ENCODE measurements around the gene UGT3A2.

UGT3A2 gene

GRCh38 chr5:36054647-36055046, 12.0 kb downstream of the UGT3A2 start:
- TF ChIP-seq CSDC2 (CRISPR knock-in tag; IDR thresholded peaks at IDR 0.05), result no peak
- TF ChIP-seq ZC3H10 (CRISPR knock-in tag; IDR thresholded peaks at IDR 0.05), result no peak
- TF ChIP-seq ARNTL (CRISPR knock-in tag; IDR thresholded peaks at IDR 0.05; ENCODE audit: borderline replicate concordance, low read depth), result no peak
- no peak for TF ChIP-seq ZFP3 (CRISPR knock-in tag; IDR thresholded peaks at IDR 0.05)
- TF ChIP-seq SNAI2 (CRISPR knock-in tag; IDR thresholded peaks at IDR 0.05), result no peak
- TF ChIP-seq, protein P1, sequence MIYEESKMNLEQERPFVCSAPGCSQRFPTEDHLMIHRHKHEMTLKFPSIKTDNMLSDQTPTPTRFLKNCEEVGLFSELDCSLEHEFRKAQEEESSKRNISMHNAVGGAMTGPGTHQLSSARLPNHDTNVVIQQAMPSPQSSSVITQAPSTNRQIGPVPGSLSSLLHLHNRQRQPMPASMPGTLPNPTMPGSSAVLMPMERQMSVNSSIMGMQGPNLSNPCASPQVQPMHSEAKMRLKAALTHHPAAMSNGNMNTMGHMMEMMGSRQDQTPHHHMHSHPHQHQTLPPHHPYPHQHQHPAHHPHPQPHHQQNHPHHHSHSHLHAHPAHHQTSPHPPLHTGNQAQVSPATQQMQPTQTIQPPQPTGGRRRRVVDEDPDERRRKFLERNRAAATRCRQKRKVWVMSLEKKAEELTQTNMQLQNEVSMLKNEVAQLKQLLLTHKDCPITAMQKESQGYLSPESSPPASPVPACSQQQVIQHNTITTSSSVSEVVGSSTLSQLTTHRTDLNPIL (CRISPR knock-in tag; IDR thresholded peaks at IDR 0.05; ENCODE audit: low read depth), result no peak
- TF ChIP-seq TOX (CRISPR knock-in tag; IDR thresholded peaks at IDR 0.05; ENCODE audit: borderline replicate concordance), result no peak
- no peak for TF ChIP-seq PPARA (CRISPR knock-in tag; IDR thresholded peaks at IDR 0.05; ENCODE audit: borderline replicate concordance)
- no peak for TF ChIP-seq ZNF565 (CRISPR knock-in tag; conservative IDR thresholded peaks at IDR 0.05; ENCODE audit: low read depth)
- no peak for TF ChIP-seq ISL1 (CRISPR knock-in tag; IDR thresholded peaks at IDR 0.05)
- TF ChIP-seq ESRRG (CRISPR knock-in tag; IDR thresholded peaks at IDR 0.05), result no peak
- ATAC-seq, result no peak

DNA sequence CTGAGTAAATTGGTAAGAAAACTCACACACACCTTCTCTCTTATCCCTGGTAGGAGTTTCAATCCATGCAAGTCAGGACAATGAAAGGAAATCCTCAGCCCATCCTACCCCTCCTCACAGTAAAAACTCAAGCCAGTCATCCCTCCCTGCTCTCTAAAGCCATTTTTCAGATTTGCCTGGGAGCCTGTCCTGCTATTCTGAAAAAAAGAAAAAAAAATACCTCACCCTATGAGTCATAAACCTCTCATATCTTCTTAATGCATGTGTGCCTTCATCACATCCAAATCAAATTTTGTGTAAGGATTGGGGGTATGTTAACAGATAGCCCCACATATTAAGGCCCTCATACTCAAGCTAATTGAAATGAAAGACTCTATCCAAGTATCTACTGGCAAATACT, 14.1 kb downstream of the UGT3A2 start:
- TF ChIP-seq ZFP30 (CRISPR knock-in tag; IDR thresholded peaks at IDR 0.05) (no peak), PPARA (CRISPR knock-in tag; IDR thresholded peaks at IDR 0.05; ENCODE audit: borderline replicate concordance) (no peak), RARB (CRISPR knock-in tag; IDR thresholded peaks at IDR 0.05) (no peak), SNAI2 (CRISPR knock-in tag; IDR thresholded peaks at IDR 0.05) (no peak), ZC3H10 (CRISPR knock-in tag; IDR thresholded peaks at IDR 0.05) (no peak), CSDC2 (CRISPR knock-in tag; IDR thresholded peaks at IDR 0.05) (no peak), POU6F1 (CRISPR knock-in tag; IDR thresholded peaks at IDR 0.05; ENCODE audit: borderline replicate concordance, low read depth) (no peak), TCF4 (CRISPR knock-in tag; IDR thresholded peaks at IDR 0.05; ENCODE audit: borderline replicate concordance) (no peak), BACH2 (CRISPR knock-in tag; IDR thresholded peaks at IDR 0.05; ENCODE audit: borderline replicate concordance) (no peak), TSHZ2 (CRISPR knock-in tag; IDR thresholded peaks at IDR 0.05) (no peak), ARNTL (CRISPR knock-in tag; IDR thresholded peaks at IDR 0.05; ENCODE audit: borderline replicate concordance, low read depth) (no peak), ZNF565 (CRISPR knock-in tag; conservative IDR thresholded peaks at IDR 0.05; ENCODE audit: low read depth) (no peak), GLIS3 (CRISPR knock-in tag; IDR thresholded peaks at IDR 0.05) (no peak), ESRRG (CRISPR knock-in tag; IDR thresholded peaks at IDR 0.05) (no peak), ZNF8 (CRISPR knock-in tag; IDR thresholded peaks at IDR 0.05) (no peak), OSR1 (CRISPR knock-in tag; IDR thresholded peaks at IDR 0.05) (no peak), ZFP3 (CRISPR knock-in tag; IDR thresholded peaks at IDR 0.05) (no peak), ZNF70 (CRISPR knock-in tag; IDR thresholded peaks at IDR 0.05) (no peak), ISL1 (CRISPR knock-in tag; IDR thresholded peaks at IDR 0.05) (no peak)
- TF ChIP-seq, protein P2, sequence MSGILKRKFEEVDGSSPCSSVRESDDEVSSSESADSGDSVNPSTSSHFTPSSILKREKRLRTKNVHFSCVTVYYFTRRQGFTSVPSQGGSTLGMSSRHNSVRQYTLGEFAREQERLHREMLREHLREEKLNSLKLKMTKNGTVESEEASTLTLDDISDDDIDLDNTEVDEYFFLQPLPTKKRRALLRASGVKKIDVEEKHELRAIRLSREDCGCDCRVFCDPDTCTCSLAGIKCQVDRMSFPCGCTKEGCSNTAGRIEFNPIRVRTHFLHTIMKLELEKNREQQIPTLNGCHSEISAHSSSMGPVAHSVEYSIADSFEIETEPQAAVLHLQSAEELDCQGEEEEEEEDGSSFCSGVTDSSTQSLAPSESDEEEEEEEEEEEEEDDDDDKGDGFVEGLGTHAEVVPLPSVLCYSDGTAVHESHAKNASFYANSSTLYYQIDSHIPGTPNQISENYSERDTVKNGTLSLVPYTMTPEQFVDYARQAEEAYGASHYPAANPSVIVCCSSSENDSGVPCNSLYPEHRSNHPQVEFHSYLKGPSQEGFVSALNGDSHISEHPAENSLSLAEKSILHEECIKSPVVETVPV (CRISPR knock-in tag; IDR thresholded peaks at IDR 0.05), result no peak
- ATAC-seq, result no peak

- no peak for TF ChIP-seq RARB (CRISPR knock-in tag; IDR thresholded peaks at IDR 0.05)
- no peak for TF ChIP-seq OSR1 (CRISPR knock-in tag; IDR thresholded peaks at IDR 0.05)
- TF ChIP-seq ARNTL (CRISPR knock-in tag; IDR thresholded peaks at IDR 0.05; ENCODE audit: borderline replicate concordance, low read depth), result no peak
- TF ChIP-seq GLIS3 (CRISPR knock-in tag; IDR thresholded peaks at IDR 0.05), result no peak
- TF ChIP-seq ISL1 (CRISPR knock-in tag; IDR thresholded peaks at IDR 0.05), result no peak
- no peak for TF ChIP-seq TSHZ2 (CRISPR knock-in tag; IDR thresholded peaks at IDR 0.05)
- no peak for TF ChIP-seq CSDC2 (CRISPR knock-in tag; IDR thresholded peaks at IDR 0.05)
- TF ChIP-seq ZNF70 (CRISPR knock-in tag; IDR thresholded peaks at IDR 0.05), result no peak
- no peak for ATAC-seq
These were observed 16.7 kb downstream of the UGT3A2 start for GRCh38 chr5:36049949-36050348.

Data from SK-N-SH treated with all-trans-retinoic acid at 6 μM for 48 hours (cell line).